ENCODE measurements around the gene SMIM36.
"Not testable (repeated sequence)": the region's sequence is repeated elsewhere in the genome, so short reads cannot be mapped to it uniquely, and the experiment has no call there.

SMIM36 gene

GRCh38 chr17:55416470-55417052, 94.7 kb downstream of the SMIM36 start:
- no peak for DNase-seq (ENCODE audit: low read depth in 2 of 2, low spot score in 1 of 2)

- no peak for DNase-seq (ENCODE audit: low read depth in 2 of 2, low spot score in 1 of 2)
Observed at GRCh38 chr17:55416000-55416399, 95.3 kb downstream of the SMIM36 start.

- DNase-seq (ENCODE audit: low read depth in 2 of 2, low spot score in 1 of 2) = no peak
Observed at GRCh38 chr17:55414983-55415382, 96.3 kb downstream of the SMIM36 start.

GRCh38 chr17:55413825-55414489, 97.3 kb downstream of the SMIM36 start:
- no peak for DNase-seq (ENCODE audit: low read depth in 2 of 2, low spot score in 1 of 2)

- DNase-seq (ENCODE audit: low read depth in 2 of 2, low spot score in 1 of 2) = no peak
Observed at GRCh38 chr17:55411463-55411855, 99.8 kb downstream of the SMIM36 start.

- no peak for DNase-seq (ENCODE audit: low read depth in 2 of 2, low spot score in 1 of 2)
Observed at GRCh38 chr17:55410722-55411462, 100.4 kb downstream of the SMIM36 start.

GRCh38 chr17:55409030-55409800, 102.0 kb downstream of the SMIM36 start:
- DNase-seq (ENCODE audit: low read depth in 2 of 2, low spot score in 1 of 2) = no peak

GRCh38 chr17:55407641-55408566, 103.3 kb downstream of the SMIM36 start:
- DNase-seq (ENCODE audit: low read depth in 2 of 2, low spot score in 1 of 2) = no peak

- DNase-seq (ENCODE audit: low read depth in 2 of 2, low spot score in 1 of 2) = no peak
Observed at GRCh38 chr17:55405600-55405999, 105.7 kb downstream of the SMIM36 start.

- DNase-seq (ENCODE audit: low read depth in 2 of 2, low spot score in 1 of 2) = not testable (repeated sequence)
Observed at GRCh38 chr17:55404197-55404596, 107.1 kb downstream of the SMIM36 start.

- DNase-seq (ENCODE audit: low read depth in 2 of 2, low spot score in 1 of 2) = no peak
Observed at GRCh38 chr17:55402374-55402773, 108.9 kb downstream of the SMIM36 start.
